Measurements from ENCODE around the gene ATRN. TPM values are rescaled to one million over a fixed set of nuclear protein-coding genes. Genes with fewer than 3 reads are reported as not detected.

The ATRN gene
- total RNA-seq, 4 donors from 2014 or later = 14.4 to 20.0 (median 16.3) TPM

- TF ChIP-seq POLR2A (IDR thresholded peaks at IDR 0.05) = no peak
- TF ChIP-seq, protein P1, sequence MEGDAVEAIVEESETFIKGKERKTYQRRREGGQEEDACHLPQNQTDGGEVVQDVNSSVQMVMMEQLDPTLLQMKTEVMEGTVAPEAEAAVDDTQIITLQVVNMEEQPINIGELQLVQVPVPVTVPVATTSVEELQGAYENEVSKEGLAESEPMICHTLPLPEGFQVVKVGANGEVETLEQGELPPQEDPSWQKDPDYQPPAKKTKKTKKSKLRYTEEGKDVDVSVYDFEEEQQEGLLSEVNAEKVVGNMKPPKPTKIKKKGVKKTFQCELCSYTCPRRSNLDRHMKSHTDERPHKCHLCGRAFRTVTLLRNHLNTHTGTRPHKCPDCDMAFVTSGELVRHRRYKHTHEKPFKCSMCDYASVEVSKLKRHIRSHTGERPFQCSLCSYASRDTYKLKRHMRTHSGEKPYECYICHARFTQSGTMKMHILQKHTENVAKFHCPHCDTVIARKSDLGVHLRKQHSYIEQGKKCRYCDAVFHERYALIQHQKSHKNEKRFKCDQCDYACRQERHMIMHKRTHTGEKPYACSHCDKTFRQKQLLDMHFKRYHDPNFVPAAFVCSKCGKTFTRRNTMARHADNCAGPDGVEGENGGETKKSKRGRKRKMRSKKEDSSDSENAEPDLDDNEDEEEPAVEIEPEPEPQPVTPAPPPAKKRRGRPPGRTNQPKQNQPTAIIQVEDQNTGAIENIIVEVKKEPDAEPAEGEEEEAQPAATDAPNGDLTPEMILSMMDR (IDR thresholded peaks at IDR 0.05 in 4 of 5, conservative IDR thresholded peaks at IDR 0.05 in 1 of 5) = no peak
- DNase-seq = no peak
- in situ Hi-C loops (cut with MboI; ENCODE audit: low sequenced_read_pairs in 4 of 4) (no loop called here), intact Hi-C loops (cut with DNase I; ENCODE audit: low total_unique reads) (no loop called here)
- no peaks in the 10 kb centered on the region for H3K36me3 ChIP-seq
- no peak overlapping the region for H3K27ac ChIP-seq
- H3K4me1 ChIP-seq = peaks cover 4 to 13% of the 10 kb centered on the region in 2 donors
- no peak for ATAC-seq
- H3K27me3 ChIP-seq = no peaks in the 10 kb centered on the region
- H3K9me3 ChIP-seq = no peaks in the 10 kb centered on the region
- H3K4me3 ChIP-seq = no peak overlapping the region
Measured at GRCh38 chr20:3483784-3484183, 13.0 kb downstream of the ATRN start.

- H3K27me3 ChIP-seq = no peaks in the 10 kb centered on the region
- H3K36me3 ChIP-seq = peaks cover 0 to 6% of the 10 kb centered on the region in 2 donors
- no peak for DNase-seq
- no peak overlapping the region for H3K27ac ChIP-seq
- no peaks in the 10 kb centered on the region for H3K9me3 ChIP-seq
- peaks cover 4 to 13% of the 10 kb centered on the region in 2 donors for H3K4me1 ChIP-seq
- intact Hi-C loops (cut with DNase I; ENCODE audit: low total_unique reads) = no loop called here
- in situ Hi-C loops (cut with MboI; ENCODE audit: low sequenced_read_pairs in 4 of 4) = no loop called here
- TF ChIP-seq, protein P1 (IDR thresholded peaks at IDR 0.05 in 4 of 5, conservative IDR thresholded peaks at IDR 0.05 in 1 of 5) = no peak
- no peak for TF ChIP-seq POLR2A (IDR thresholded peaks at IDR 0.05)
- ATAC-seq = no peak
- H3K4me3 ChIP-seq = no peak overlapping the region
Measured at GRCh38 chr20:3485913-3486312, 15.1 kb downstream of the ATRN start.

DNA sequence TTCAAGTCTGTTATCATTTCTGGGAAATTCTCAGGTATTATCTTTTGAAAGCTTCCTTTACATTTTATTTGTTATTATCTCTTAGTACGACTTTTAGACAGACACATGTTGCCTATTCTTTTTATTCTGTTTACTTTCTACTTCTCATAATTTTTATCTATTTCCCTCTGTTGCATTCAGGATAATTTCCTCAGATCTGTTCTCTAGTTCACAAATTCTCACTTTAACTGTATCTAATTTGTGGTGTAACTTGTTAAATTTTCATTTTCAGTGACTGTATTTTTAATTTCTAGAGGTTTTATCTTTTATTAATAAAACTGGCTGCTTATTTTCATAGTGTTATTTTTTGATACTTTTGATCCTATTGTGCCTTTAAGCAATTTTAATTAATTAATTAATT is 16.0 kb downstream of the ATRN start:
- in situ Hi-C loops (cut with MboI; ENCODE audit: low sequenced_read_pairs in 4 of 4) = no loop called here

DNA sequence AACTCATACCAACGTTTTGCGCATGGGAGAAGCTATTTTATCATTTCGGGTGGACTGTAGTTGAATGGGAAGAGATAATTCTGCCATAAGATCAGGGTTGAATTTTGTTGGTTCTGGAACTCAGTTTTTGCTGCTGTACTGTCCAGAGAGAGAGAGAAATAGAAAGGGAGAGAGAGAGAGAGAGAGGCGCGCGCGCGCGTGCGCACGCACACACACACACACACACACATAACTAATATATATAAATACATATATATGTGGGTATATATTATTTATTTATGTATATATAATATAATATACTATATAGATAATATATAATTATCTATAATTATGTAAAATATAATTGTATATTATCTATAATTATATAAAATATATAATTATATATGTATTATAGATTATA is 21.9 kb downstream of the ATRN start:
- no peak overlapping the region for H3K27ac ChIP-seq

More for the DNA sequence above, 16.0 kb downstream of the ATRN start:
- TF ChIP-seq, protein P1 (IDR thresholded peaks at IDR 0.05 in 4 of 5, conservative IDR thresholded peaks at IDR 0.05 in 1 of 5) = no peak
- no peak for TF ChIP-seq POLR2A (IDR thresholded peaks at IDR 0.05)
- H3K27ac ChIP-seq = no peak overlapping the region
- DNase-seq = no peak
- H3K27me3 ChIP-seq = no peaks in the 10 kb centered on the region
- peaks cover 4 to 13% of the 10 kb centered on the region in 2 donors for H3K4me1 ChIP-seq
- no peaks in the 10 kb centered on the region for H3K9me3 ChIP-seq
- H3K36me3 ChIP-seq = peaks cover 0 to 6% of the 10 kb centered on the region in 2 donors
- H3K4me3 ChIP-seq = no peak overlapping the region
- intact Hi-C loops (cut with DNase I; ENCODE audit: low total_unique reads) = no loop called here
- ATAC-seq = no peak

More for the DNA sequence above, 21.9 kb downstream of the ATRN start:
- Histone ChIP-seq H3K4me1 (no peaks in the 10 kb centered on the region), H3K27me3 (no peaks in the 10 kb centered on the region), H3K4me3 (no peak overlapping the region), H3K9me3 (no peaks in the 10 kb centered on the region), H3K36me3 (peaks cover 0 to 6% of the 10 kb centered on the region in 2 donors)
- in situ Hi-C loops (cut with MboI; ENCODE audit: low sequenced_read_pairs in 4 of 4) = no loop called here
- intact Hi-C loops (cut with DNase I; ENCODE audit: low total_unique reads) = no loop called here
- DNase-seq = no peak
- TF ChIP-seq, protein P1 (IDR thresholded peaks at IDR 0.05 in 4 of 5, conservative IDR thresholded peaks at IDR 0.05 in 1 of 5) = no peak
- TF ChIP-seq POLR2A (IDR thresholded peaks at IDR 0.05) = no peak
- ATAC-seq = no peak
